Measurements from ENCODE around the gene SH2D7.

Gene SH2D7

DNA sequence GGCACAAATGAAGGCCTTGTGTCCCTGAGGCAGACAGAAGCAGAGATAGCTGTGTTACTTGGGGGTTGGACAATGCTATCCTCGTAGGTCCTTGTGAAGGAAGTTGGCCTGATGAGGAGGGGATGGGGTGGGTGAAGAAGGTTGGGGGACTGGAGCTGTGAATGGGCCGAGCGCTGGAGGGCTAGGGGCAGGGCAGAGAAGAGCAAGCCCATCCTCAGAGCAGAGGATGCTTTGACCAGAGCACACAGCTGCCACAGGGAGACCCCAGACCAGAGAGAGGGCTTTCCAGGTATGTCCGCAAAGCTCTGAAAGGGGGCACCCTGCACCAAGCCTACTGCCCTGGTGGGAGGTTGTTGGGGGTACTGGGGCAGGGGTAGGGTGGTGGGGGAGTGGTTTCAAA lies 9.2 kb upstream of the SH2D7 start:
- no peak for TF ChIP-seq CTCF (IDR thresholded peaks at IDR 0.05)

- no peak for TF ChIP-seq CTCF (IDR thresholded peaks at IDR 0.05)
Observed at GRCh38 chr15:78083687-78084448, 8.5 kb upstream of the SH2D7 start.

DNA sequence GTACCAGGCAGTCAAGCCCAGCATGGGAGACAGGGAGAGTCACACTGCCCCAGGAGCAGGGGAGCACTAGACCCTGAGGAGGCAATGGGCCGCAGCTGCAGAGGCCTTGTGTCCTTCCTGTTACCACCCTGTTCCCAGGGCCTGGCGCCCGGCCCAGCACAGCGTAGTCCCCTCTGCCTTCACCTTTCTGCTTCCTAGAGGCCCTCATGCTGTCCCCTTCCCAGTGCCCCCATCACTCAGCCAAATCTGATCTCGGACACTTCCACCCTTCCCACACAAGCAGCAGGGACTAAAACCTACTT lies 8.0 kb upstream of the SH2D7 start:
- no peak for TF ChIP-seq CTCF (IDR thresholded peaks at IDR 0.05)

DNA sequence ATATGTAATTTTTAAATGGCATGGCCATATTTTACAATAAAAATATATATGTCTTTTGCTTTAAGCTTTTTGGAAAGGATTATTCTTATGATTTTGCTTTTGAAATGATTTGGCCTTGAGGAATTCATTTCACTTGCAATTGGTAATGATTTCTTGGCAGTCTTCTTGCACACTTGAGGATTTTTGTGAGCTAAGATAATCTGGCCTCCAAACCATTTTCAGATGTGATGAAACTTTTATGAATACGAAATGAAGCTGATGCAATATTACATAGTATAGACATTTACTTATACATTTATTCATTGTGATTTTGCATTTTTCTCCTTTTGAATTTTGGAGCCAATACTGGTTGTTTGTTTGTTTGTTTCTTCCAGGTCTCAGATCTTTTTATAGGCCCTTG lies 6.4 kb upstream of the SH2D7 start:
- no peak for TF ChIP-seq CTCF (IDR thresholded peaks at IDR 0.05)

- no peak for TF ChIP-seq CTCF (IDR thresholded peaks at IDR 0.05)
Observed at GRCh38 chr15:78087951-78088772, 4.2 kb upstream of the SH2D7 start.

DNA sequence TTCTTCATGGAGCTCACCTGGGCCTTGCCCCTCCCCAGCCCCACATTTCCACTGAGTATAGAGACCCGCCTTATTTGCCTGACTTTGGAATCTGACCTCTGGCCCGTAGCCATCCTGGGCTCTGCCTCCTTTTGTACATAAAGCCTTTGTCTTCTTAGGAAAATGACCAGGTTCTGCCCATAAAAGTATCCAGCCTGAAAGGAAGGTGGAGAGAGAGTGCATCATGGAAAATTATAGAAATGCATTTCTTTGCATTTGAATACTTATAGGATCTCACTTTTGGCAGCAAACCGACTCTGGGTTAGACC lies 3.6 kb upstream of the SH2D7 start:
- no peak for TF ChIP-seq CTCF (IDR thresholded peaks at IDR 0.05)

DNA sequence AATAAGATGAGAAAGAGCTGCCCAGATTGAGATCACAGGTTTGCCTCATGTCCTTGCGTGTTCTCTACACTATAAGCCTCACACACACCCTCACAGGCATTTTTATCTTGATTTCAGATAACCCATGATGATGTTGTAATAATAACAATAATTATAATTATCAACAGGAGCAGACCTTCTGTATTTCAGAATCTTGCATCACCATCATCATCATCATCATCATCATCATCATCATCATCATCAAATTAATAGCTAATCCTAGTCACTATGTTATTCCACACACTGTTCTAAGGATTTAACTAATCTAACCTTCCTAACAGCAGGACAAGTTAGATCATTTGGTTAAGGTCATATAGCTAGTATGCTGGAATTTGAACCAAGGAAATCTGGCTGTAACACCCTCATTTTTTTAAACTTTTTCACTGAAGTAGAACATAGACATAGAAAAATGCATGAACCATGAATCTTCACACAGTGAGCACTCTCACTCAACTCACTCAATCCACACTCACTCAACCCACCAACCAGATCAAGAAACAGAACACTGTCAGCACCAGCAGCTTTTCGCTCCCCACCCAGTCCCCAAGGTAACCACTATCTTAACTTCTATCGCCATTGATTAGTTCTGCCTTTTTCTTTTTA lies 1.8 kb upstream of the SH2D7 start:
- TF ChIP-seq CTCF (IDR thresholded peaks at IDR 0.05): no peak
